Muscle of arm (tissue), 12 donors: Measurements from ENCODE around the gene ESRRA. TPM values are rescaled to one million over a fixed set of nuclear protein-coding genes. Genes with fewer than 3 reads are reported as not detected.

Source experiments
- DNase-seq: peaks from one replicate; pipeline ENCODE4 v3.0.0-alpha.2; 2013
- polyA plus RNA-seq, 12 donors: library from polyadenylated mRNA; unstranded; fragments of 120-200 nt; gene quantifications; one replicate each; pipeline ENCODE4 v1.2.1, GENCODE V29; 2013; ENCODE audit not compliant: insufficient read length in 12 of 12

ESRRA gene
- polyA plus RNA-seq, 12 donors = 11.9 to 55.5 (median 20.2) TPM; not detected in 1

- no peak for DNase-seq
Measured at GRCh38 chr11:64290352-64291261, 14.7 kb upstream of the ESRRA start.

DNA sequence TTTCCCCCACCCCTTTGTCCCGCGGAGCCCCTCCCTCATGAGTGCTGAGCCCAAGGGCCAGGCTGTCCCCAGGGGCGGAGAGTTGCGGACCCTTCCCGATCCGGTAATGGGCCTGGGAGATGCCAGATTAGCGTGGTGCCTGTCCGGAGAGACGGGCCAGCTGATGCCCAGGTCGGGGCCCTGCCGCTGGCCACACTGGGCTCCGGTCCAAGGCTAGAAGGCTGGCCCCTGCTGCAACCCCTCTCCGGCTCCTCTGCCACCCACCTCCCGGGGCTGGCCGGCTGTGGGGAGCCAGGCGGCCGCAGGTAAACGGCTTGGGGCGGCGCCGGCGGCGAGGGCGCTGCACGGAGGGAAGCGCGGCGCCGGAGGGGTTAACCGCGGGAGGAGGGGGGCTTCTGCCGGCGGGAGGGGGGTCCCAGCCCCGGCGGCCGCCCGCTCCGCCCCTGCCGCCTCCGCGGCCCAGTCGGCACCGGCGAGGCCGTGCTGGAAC lies 14.0 kb upstream of the ESRRA start, which contains the start of gene KCNK4:
TSS of gene KCNK4 (plus strand) at position 41 of the 490 bp plus-strand sequence. CDS start 1,717 bp downstream, outside the sequence.
- no peak for DNase-seq

- no peak for DNase-seq
Measured at GRCh38 chr11:64291752-64292459, 13.4 kb upstream of the ESRRA start.

- DNase-seq = no peak
Measured at GRCh38 chr11:64292460-64293254, 12.7 kb upstream of the ESRRA start.

GRCh38 chr11:64294774-64295173 lies 10.6 kb upstream of the ESRRA start:
- no peak for DNase-seq

DNA sequence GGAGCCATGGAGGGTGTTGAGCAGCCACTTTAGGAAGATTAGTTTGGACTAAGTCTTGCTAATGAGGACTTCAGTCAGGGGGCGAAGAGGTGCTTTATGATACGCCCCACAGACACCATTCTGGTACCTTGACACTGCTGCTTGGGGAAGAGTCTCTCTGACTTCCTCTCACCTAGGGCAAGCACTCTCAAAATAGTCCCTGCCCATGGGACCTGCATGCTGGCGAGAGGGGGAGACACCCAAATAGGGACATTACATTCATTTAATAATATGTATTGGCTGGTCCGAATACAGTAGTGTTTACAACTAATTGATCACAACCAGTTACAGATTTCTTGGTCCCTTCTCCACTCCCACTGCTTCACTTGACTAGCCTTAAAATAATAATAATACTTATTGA lies 9.6 kb upstream of the ESRRA start:
- no peak for DNase-seq

GRCh38 chr11:64296236-64296635 lies 9.1 kb upstream of the ESRRA start:
- DNase-seq = no peak

DNA sequence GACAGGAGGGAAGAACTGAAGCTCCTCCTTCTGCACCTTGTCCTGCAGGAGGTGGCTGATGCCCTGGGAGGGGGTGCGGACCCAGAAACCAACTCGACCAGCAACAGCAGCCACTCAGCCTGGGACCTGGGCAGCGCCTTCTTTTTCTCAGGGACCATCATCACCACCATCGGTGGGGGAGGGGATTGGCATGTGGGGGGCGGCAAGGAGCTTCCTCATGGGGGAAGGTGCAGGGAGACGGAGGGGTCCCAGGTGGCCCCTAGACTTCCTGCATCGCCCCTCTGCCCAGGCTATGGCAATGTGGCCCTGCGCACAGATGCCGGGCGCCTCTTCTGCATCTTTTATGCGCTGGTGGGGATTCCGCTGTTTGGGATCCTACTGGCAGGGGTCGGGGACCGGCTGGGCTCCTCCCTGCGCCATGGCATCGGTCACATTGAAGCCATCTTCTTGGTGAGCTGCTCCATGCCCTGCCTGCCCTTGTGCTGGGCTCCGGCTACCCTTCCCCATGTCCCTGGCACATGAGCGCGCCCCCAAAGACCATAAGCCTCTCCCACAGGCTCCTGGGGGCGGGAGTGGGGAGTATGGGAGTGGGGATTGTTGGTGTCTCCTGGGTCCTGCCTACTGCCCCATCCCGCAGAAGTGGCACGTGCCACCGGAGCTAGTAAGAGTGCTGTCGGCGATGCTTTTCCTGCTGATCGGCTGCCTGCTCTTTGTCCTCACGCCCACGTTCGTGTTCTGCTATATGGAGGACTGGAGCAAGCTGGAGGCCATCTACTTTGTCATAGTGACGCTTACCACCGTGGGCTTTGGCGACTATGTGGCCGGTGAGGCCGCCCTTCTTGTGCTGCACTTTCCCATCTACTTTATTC lies 8.3 kb upstream of the ESRRA start:
- DNase-seq = no peak

DNA sequence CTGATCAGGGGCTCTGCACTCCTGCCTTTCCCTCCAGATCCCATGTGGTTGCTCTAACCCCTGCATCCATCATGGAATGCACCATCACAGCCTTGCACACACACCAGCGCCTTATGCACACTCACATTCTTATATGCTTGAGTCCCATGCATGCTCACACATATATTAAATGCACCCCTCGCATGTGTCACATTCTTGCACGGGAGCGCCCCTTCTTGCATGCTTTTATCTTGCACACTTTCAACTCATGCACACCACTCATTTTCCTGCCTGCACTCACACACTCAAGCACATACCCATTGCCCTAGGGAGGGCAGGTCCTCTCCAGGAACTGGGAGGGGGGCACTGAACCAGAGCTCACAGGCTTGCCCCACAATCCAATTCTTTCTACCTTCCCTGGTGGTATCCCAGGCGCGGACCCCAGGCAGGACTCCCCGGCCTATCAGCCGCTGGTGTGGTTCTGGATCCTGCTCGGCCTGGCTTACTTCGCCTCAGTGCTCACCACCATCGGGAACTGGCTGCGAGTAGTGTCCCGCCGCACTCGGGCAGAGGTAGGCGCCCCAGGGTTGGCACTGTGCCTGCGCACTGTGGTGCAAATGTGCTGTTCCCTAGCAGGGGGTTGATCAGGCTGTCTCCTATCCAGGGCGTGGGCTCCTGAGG lies 7.5 kb upstream of the ESRRA start:
- no peak for DNase-seq

- no peak for DNase-seq
Measured at GRCh38 chr11:64298966-64299846, 6.1 kb upstream of the ESRRA start.

- DNase-seq = no peak
Measured at GRCh38 chr11:64299847-64300648, 5.3 kb upstream of the ESRRA start, which contains the start of gene CATSPERZ. CATSPERZ (plus strand) TSS chr11:64300358; CDS start chr11:64300411, 53 bp downstream.

GRCh38 chr11:64303109-64304031 lies 2.0 kb upstream of the ESRRA start:
- DNase-seq = no peak

- DNase-seq = no peak
Measured at GRCh38 chr11:64304032-64304315, 1.4 kb upstream of the ESRRA start.

DNA sequence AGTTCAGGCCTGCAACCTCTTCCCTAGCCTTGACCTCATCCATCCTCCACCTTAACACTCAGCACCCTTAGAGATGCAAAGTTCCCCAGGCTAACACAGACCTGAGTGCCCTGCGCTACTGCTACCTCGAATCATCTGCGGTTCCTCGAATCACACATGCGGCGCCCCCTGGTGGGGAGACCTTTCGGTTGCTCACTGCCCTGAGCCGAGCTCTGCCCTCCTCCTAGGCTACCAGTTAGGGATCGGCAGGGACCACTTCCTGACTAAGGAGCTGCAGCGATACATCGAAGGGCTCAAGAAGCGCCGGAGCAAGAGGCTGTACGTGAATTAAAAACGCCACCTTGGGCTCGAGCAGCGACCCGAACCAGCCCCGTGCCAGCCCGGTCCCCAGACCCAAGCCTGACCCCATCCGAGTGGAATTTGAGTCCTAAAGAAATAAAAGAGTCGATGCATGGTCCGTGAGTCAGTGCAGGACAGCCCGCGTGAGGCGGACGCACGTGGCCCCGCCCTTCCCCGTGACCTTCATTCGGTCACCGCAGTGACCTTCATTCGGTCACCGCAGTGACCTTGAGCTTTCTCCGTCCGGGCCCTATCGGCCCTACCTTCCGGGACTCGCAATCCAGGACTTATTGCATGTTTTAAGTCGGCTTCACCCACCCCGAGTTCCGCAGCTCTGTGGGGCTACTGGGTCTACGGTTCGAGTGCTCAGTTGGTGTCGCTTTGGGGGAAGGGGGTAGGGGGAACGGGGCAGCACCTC lies 830 bp upstream of the ESRRA start:
- DNase-seq = peak; percentile 85

GRCh38 chr11:64305691-64306562 lies 603 bp downstream of the ESRRA start:
- no peak for DNase-seq

DNA sequence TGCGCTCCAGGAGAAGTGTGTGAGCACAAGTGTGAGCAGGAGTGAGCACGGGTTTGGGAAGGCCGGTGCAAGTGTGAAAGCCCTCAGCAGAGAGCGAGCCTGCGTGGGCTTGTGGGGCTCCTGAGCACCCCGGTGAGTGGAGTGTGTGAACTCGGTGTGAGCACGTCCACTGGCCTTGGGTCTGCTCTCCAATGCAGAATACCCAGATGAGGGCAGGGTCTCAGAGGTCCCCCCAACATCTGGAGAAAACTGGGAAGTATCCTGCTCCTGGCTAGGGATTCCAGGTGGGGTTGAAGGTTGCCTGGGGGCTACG lies 1.2 kb downstream of the ESRRA start:
- no peak for DNase-seq
